Testis (tissue), 3 donors: ENCODE results near the gene MRPS27. TPM values are rescaled to one million over a fixed set of nuclear protein-coding genes. Genes with fewer than 3 reads are reported as not detected.

ENCODE experiments used
- DNase-seq: peaks from one replicate; pipeline ENCODE4 v3.0.0-alpha.2; 2019
- H3K27ac ChIP-seq, 2 donors: fragments of 200-600 bp; sonication (generic); one replicate each; pipeline ENCODE4 v1.5.1; 2019
- H3K27me3 ChIP-seq: fragments of 200-600 bp; sonication (generic); one replicate; pipeline ENCODE4 v1.5.1; 2019
- H3K36me3 ChIP-seq: fragments of 200-600 bp; sonication (generic); one replicate; pipeline ENCODE4 v1.5.1; 2017; ENCODE audit warnings: low read depth; ENCODE audit errors: missing control alignments
- H3K4me1 ChIP-seq: fragments of 200-600 bp; sonication (generic); one replicate; pipeline ENCODE4 v1.5.1; 2019
- H3K4me3 ChIP-seq, 2 donors: fragments of 200-600 bp; sonication (generic); one replicate each; pipeline ENCODE4 v1.5.1; 2017 to 2019
- H3K9me3 ChIP-seq: fragments of 200-600 bp; sonication (generic); one replicate; pipeline ENCODE4 v1.5.1; 2017
- CTCF ChIP-seq, 3 experiments: fragments of 450-650 bp in 2 of 3; fragments of 200-600 bp in 1 of 3; sonication (generic) in 1 of 3; IDR thresholded peaks; one replicate each; pipeline ENCODE4 v1.5.1; 2016 to 2019; ENCODE audit warnings: antibody characterized with exemption in 3 of 3, mild to moderate bottlenecking in 2 of 3, moderate library complexity in 1 of 3
- POLR2A ChIP-seq: fragments of 450-650 bp; IDR thresholded peaks from one replicate; pipeline ENCODE4 v1.6.1; 2017; ENCODE audit warnings: antibody characterized with exemption, mild to moderate bottlenecking, moderate library complexity
- WGBS, 2 donors: methylation state at CpG; one replicate each; pipeline ENCODE4 v1.1.5; 2018; 5-methylcytosine and 5-hydroxymethylcytosine counted together
- intact Hi-C: fragments of 100-400 bp; cut with DNase I; formaldehyde crosslinking; loops from one replicate; pipeline ENCODE4 v1.15.1; 2023; ENCODE audit warnings: low total_unique reads
- polyA plus RNA-seq: library from polyadenylated mRNA; stranded (reverse); fragments of 350-450 nt; fragmentation: Illumina TruSeq; extraction: RNeasy Lipid Tissue Mini Kit (QIAGEN cat#74804); gene quantifications from one replicate; pipeline ENCODE4 v1.2.3, GENCODE V29; 2014; ENCODE audit warnings: low read depth, low replicate concordance; ENCODE audit not compliant: insufficient read depth
- total RNA-seq, 2 donors: library from RNA; depleted of rRNA; stranded (reverse); fragments of >200 nt; gene quantifications; one replicate each; pipeline ENCODE4 v1.2.3, GENCODE V29; 2016

The MRPS27 gene
- total and polyA plus RNA-seq, 3 donors from 2014 or later: 35.7 to 42.6 (median 41.6) TPM

GRCh38 chr5:72276219-72276752, 43.8 kb downstream of the MRPS27 start:
- intact Hi-C loops: no loop called here
- Histone ChIP-seq H3K4me1 (no peaks in the 10 kb centered on the region), H3K36me3 (no peaks in the 10 kb centered on the region), H3K27ac (no peak overlapping the region), H3K27me3 (no peaks in the 10 kb centered on the region), H3K4me3 (no peak overlapping the region), H3K9me3 (no peaks in the 10 kb centered on the region)
- no peak for TF ChIP-seq CTCF (IDR thresholded peaks at IDR 0.05)
- no peak for TF ChIP-seq POLR2A
- WGBS, 2 donors: 95% methylated on average over 3 of the region's 3 CpGs
- no peak for DNase-seq

- 83 to 88% methylated on average over 7 of the region's 7 CpGs for WGBS, 2 donors
- intact Hi-C loops: no loop called here
- Histone ChIP-seq H3K36me3 (no peaks in the 10 kb centered on the region), H3K27ac (no peak overlapping the region), H3K9me3 (no peaks in the 10 kb centered on the region), H3K4me3 (no peak overlapping the region), H3K27me3 (no peaks in the 10 kb centered on the region), H3K4me1 (no peaks in the 10 kb centered on the region)
- TF ChIP-seq POLR2A: no peak
- no peak for TF ChIP-seq CTCF (IDR thresholded peaks at IDR 0.05)
- no peak for DNase-seq
Observed at GRCh38 chr5:72273547-72273946, 46.5 kb downstream of the MRPS27 start.

- no peak for TF ChIP-seq CTCF (IDR thresholded peaks at IDR 0.05)
- no peak for TF ChIP-seq POLR2A
- Histone ChIP-seq H3K4me1 (no peaks in the 10 kb centered on the region), H3K27ac (no peak overlapping the region), H3K9me3 (no peaks in the 10 kb centered on the region), H3K36me3 (no peaks in the 10 kb centered on the region), H3K27me3 (no peaks in the 10 kb centered on the region), H3K4me3 (no peak overlapping the region)
- 77 to 78% methylated on average over 4 of the region's 4 CpGs for WGBS, 2 donors
- intact Hi-C loops: no loop called here
- DNase-seq: no peak
Observed at GRCh38 chr5:72272398-72272797, 47.6 kb downstream of the MRPS27 start.

- no peak overlapping the region for H3K27ac ChIP-seq
- H3K4me1 ChIP-seq: no peaks in the 10 kb centered on the region
- WGBS, 2 donors: 85 to 87% methylated on average over 3 of the region's 3 CpGs
- TF ChIP-seq CTCF (IDR thresholded peaks at IDR 0.05) (no peak), POLR2A (no peak)
- no peaks in the 10 kb centered on the region for H3K9me3 ChIP-seq
- no peaks in the 10 kb centered on the region for H3K36me3 ChIP-seq
- no peak for DNase-seq
- H3K27me3 ChIP-seq: no peaks in the 10 kb centered on the region
- intact Hi-C loops: no loop called here
- no peak overlapping the region for H3K4me3 ChIP-seq
Observed at GRCh38 chr5:72271702-72272101, 48.3 kb downstream of the MRPS27 start.

GRCh38 chr5:72270037-72270436, 50.0 kb downstream of the MRPS27 start:
- no peaks in the 10 kb centered on the region for H3K4me1 ChIP-seq
- no peak overlapping the region for H3K27ac ChIP-seq
- no peaks in the 10 kb centered on the region for H3K9me3 ChIP-seq
- H3K4me3 ChIP-seq: no peak overlapping the region
- intact Hi-C loops: no loop called here
- H3K36me3 ChIP-seq: no peaks in the 10 kb centered on the region
- TF ChIP-seq POLR2A (no peak), CTCF (IDR thresholded peaks at IDR 0.05) (no peak)
- WGBS, 2 donors: 96 to 97% methylated on average over 4 of the region's 4 CpGs
- no peak for DNase-seq
- H3K27me3 ChIP-seq: no peaks in the 10 kb centered on the region
